SK-N-SH (cell line): Measurements from ENCODE around the gene C2orf49.

ENCODE experiments used
- EZH2phosphoT487 ChIP-seq: fragments of 200-600 bp; sonication (generic); IDR thresholded peaks from 2 replicates; pipeline ENCODE4 v1.6.1; 2017; ENCODE audit warnings: low read depth, mixed run types, mild to moderate bottlenecking, antibody characterized with exemption, moderate library complexity, borderline replicate concordance
- JUND ChIP-seq: IDR thresholded peaks from 2 replicates; pipeline ENCODE4 v1.4.0; 2012
- MEF2A ChIP-seq: IDR thresholded peaks from 2 replicates; pipeline ENCODE4 v1.4.0; 2012; ENCODE audit warnings: low read depth, borderline replicate concordance
- MXI1 ChIP-seq: IDR thresholded peaks from 2 replicates; pipeline ENCODE4 v1.6.1; 2012; ENCODE audit warnings: mild to moderate bottlenecking, low read depth, low read length, improper control_type of control experiment
- POLR2AphosphoS5 ChIP-seq: IDR thresholded peaks from 2 replicates; pipeline ENCODE4 v1.6.1; 2012; ENCODE audit warnings: low read depth, low read length
- RCOR1 ChIP-seq: fragments of 150-350 bp; IDR thresholded peaks from 2 replicates; pipeline ENCODE4 v1.6.1; 2017; ENCODE audit warnings: antibody characterized with exemption, low read length
- RFX5 ChIP-seq: IDR thresholded peaks from 2 replicates; pipeline ENCODE4 v1.6.1; 2012; ENCODE audit warnings: mild to moderate bottlenecking, improper control_type of control experiment, low read length
- SIN3A ChIP-seq: IDR thresholded peaks from 2 replicates; pipeline ENCODE4 v1.6.1; 2012; ENCODE audit warnings: low read depth, mild to moderate bottlenecking, low read length, moderate library complexity, borderline replicate concordance
- TEAD4 ChIP-seq: IDR thresholded peaks from 2 replicates; pipeline ENCODE4 v1.4.0; 2012; ENCODE audit warnings: mild to moderate bottlenecking, borderline replicate concordance; ENCODE audit not compliant: insufficient read depth
- USF2 ChIP-seq: fragments of 150-350 bp; IDR thresholded peaks from 2 replicates; pipeline ENCODE4 v1.6.1; 2017; ENCODE audit warnings: antibody characterized with exemption, low read length, low read depth, borderline replicate concordance
- TF ChIP-seq, protein P1 (sequence below): fragments of 200-600 bp; sonication (generic); IDR thresholded peaks from 2 replicates; pipeline ENCODE4 v1.6.1; 2017; ENCODE audit warnings: antibody characterized with exemption, mild to moderate bottlenecking, moderate library complexity
- TF ChIP-seq, protein P2 (sequence below): IDR thresholded peaks from 2 replicates; pipeline ENCODE4 v1.6.1; 2012; ENCODE audit warnings: mild to moderate bottlenecking, low read depth, low read length, moderate library complexity
- TF ChIP-seq, protein P3 (sequence below): fragments of 150-350 bp; IDR thresholded peaks from 2 replicates; pipeline ENCODE4 v1.6.1; 2016; ENCODE audit warnings: mild to moderate bottlenecking, low read depth, low read length

DNA sequence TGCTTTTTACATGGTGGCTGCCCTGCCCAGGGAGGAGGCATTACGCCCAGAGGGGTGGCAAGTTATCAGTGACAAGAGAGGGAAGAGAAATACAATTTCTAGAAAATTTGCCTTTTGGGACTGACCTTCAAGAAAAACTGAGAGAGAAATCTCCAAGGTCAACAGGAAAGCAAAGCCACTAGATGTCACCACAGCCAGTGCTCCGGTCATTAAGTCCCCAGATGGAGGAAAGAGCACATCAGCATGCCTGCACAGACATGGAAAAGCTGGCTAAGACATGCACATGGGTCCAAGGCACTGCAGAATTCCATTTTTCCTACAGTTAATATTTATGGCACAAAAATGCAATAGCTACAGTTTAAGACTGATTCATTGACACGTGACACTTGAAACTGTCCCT is 40.5 kb downstream of the C2orf49 start:
- TF ChIP-seq, protein P1, sequence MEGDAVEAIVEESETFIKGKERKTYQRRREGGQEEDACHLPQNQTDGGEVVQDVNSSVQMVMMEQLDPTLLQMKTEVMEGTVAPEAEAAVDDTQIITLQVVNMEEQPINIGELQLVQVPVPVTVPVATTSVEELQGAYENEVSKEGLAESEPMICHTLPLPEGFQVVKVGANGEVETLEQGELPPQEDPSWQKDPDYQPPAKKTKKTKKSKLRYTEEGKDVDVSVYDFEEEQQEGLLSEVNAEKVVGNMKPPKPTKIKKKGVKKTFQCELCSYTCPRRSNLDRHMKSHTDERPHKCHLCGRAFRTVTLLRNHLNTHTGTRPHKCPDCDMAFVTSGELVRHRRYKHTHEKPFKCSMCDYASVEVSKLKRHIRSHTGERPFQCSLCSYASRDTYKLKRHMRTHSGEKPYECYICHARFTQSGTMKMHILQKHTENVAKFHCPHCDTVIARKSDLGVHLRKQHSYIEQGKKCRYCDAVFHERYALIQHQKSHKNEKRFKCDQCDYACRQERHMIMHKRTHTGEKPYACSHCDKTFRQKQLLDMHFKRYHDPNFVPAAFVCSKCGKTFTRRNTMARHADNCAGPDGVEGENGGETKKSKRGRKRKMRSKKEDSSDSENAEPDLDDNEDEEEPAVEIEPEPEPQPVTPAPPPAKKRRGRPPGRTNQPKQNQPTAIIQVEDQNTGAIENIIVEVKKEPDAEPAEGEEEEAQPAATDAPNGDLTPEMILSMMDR = peak; percentile 32
- no peak for TF ChIP-seq SIN3A
- no peak for TF ChIP-seq JUND
- TF ChIP-seq MXI1 = no peak
- TF ChIP-seq TEAD4 = no peak
- TF ChIP-seq, protein P2, sequence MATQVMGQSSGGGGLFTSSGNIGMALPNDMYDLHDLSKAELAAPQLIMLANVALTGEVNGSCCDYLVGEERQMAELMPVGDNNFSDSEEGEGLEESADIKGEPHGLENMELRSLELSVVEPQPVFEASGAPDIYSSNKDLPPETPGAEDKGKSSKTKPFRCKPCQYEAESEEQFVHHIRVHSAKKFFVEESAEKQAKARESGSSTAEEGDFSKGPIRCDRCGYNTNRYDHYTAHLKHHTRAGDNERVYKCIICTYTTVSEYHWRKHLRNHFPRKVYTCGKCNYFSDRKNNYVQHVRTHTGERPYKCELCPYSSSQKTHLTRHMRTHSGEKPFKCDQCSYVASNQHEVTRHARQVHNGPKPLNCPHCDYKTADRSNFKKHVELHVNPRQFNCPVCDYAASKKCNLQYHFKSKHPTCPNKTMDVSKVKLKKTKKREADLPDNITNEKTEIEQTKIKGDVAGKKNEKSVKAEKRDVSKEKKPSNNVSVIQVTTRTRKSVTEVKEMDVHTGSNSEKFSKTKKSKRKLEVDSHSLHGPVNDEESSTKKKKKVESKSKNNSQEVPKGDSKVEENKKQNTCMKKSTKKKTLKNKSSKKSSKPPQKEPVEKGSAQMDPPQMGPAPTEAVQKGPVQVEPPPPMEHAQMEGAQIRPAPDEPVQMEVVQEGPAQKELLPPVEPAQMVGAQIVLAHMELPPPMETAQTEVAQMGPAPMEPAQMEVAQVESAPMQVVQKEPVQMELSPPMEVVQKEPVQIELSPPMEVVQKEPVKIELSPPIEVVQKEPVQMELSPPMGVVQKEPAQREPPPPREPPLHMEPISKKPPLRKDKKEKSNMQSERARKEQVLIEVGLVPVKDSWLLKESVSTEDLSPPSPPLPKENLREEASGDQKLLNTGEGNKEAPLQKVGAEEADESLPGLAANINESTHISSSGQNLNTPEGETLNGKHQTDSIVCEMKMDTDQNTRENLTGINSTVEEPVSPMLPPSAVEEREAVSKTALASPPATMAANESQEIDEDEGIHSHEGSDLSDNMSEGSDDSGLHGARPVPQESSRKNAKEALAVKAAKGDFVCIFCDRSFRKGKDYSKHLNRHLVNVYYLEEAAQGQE = no peak
- TF ChIP-seq RFX5 = no peak
- no peak for TF ChIP-seq RCOR1
- no peak for TF ChIP-seq EZH2phosphoT487
- TF ChIP-seq, protein P3, sequence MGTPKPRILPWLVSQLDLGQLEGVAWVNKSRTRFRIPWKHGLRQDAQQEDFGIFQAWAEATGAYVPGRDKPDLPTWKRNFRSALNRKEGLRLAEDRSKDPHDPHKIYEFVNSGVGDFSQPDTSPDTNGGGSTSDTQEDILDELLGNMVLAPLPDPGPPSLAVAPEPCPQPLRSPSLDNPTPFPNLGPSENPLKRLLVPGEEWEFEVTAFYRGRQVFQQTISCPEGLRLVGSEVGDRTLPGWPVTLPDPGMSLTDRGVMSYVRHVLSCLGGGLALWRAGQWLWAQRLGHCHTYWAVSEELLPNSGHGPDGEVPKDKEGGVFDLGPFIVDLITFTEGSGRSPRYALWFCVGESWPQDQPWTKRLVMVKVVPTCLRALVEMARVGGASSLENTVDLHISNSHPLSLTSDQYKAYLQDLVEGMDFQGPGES = no peak
- TF ChIP-seq POLR2AphosphoS5 = no peak
- TF ChIP-seq USF2 = no peak
- TF ChIP-seq MEF2A = no peak
